Fibroblast of the aortic adventitia (primary cell): ENCODE data around the gene TMTC2. TPM values are rescaled to one million over a fixed set of nuclear protein-coding genes. Genes with fewer than 3 reads are reported as not detected.

Source experiments
- DNase-seq: peaks from one replicate; pipeline ENCODE4 v3.0.0-alpha.2; 2010; ENCODE audit warnings: low read depth
- H3K4me3 ChIP-seq: 2 replicates; pipeline ENCODE4 v1.5.1; 2011; ENCODE audit warnings: low read depth, mild to moderate bottlenecking, control low read depth, low read length, moderate library complexity
- total RNA-seq: library from RNA; depleted of rRNA; stranded (reverse); fragments of >200 nt; gene quantifications from 2 replicates; pipeline ENCODE4 v1.2.3, GENCODE V29; 2012; ENCODE audit warnings: low replicate concordance
- TF ChIP-seq, protein P1 (sequence below): IDR thresholded peaks from 2 replicates; pipeline ENCODE4 v1.5.1; 2011; ENCODE audit warnings: mild to moderate bottlenecking, low read length, control low read depth, inconsistent platforms; ENCODE audit not compliant: insufficient read depth

TMTC2 gene
- total RNA-seq, 1 donor: 21.1 TPM

DNA sequence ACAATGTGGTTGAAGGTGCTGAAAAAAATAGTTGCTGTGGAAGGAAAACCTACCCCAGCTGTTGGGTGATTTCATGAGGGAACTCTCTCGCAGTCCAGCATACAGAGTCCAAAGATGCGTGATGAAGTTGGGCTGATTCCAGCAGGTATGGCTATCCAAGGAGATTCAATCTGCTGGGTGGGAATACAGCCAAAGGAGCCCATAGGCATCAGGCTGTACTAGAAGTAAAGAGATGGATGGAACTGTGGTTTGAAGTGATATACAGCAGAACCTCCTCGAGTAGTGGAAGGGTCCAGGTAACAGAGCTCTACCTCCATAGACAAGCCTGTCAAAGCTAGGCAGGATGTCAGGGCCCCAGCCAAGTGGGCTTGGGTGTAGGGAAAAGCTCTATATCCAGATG, 11.5 kb upstream of the TMTC2 start:
- no peak overlapping the region for H3K4me3 ChIP-seq
- no peak for DNase-seq
- TF ChIP-seq, protein P1, sequence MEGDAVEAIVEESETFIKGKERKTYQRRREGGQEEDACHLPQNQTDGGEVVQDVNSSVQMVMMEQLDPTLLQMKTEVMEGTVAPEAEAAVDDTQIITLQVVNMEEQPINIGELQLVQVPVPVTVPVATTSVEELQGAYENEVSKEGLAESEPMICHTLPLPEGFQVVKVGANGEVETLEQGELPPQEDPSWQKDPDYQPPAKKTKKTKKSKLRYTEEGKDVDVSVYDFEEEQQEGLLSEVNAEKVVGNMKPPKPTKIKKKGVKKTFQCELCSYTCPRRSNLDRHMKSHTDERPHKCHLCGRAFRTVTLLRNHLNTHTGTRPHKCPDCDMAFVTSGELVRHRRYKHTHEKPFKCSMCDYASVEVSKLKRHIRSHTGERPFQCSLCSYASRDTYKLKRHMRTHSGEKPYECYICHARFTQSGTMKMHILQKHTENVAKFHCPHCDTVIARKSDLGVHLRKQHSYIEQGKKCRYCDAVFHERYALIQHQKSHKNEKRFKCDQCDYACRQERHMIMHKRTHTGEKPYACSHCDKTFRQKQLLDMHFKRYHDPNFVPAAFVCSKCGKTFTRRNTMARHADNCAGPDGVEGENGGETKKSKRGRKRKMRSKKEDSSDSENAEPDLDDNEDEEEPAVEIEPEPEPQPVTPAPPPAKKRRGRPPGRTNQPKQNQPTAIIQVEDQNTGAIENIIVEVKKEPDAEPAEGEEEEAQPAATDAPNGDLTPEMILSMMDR: no peak

DNA sequence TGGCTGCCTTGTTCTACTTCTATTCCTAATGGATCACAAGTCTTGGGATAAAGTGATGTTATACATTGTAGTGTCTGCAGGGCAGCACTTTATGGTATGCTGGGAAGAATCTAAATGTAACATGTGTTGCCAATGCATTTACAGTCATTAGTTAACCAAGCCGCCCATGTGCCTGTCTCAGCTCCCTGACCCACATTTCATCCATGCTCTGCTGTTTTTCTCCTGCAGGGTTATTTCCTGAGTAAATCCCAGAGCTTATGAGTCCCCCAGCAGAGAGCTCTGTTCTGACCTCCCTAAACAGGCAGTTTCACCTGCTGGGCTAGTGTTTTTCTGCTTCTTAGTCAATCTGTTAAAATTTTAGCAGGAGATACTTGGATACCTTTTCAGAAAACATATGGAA, 4.4 kb upstream of the TMTC2 start:
- DNase-seq: no peak
- H3K4me3 ChIP-seq: no peak overlapping the region
- TF ChIP-seq, protein P1: no peak

DNA sequence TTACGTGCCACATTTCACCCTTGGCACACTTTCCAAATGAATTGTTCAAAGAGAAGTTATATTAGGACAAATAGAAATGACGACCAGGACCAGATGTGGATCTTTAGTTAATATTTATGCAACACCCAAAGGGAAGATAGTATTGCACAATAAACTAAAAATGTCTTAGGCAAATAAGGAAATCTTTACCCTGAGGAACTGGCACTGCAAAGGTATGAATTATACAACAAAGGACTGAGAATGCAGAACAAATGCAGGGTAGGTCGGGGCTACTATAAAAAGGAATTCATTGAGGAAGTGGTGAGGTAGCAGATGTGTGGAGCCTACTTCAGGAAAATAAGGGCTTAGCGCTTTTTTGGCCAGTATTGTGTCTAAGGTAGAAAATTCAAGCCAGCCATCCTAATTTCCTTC, 3.9 kb upstream of the TMTC2 start:
- no peak overlapping the region for H3K4me3 ChIP-seq
- DNase-seq: peak; percentile 11
- TF ChIP-seq, protein P1: no peak

DNA sequence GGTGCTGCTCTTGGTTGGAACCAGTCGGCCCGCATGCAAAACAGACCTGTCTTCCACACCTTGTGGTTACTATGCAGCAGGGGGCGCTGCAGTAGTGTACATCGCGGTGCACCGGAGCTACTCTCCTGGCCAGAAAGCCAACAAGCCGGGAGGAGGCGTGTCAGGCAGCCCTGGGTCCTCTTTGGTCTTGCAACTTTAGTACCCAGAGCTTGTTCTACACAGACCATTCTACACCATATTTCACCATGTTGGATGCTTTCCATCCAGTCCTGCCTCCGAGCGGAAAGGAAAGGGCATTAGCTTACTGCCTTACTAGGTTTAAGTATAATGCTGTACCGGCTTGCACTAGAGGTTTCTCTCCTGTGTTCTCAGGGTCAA, 927 bp upstream of the TMTC2 start:
- TF ChIP-seq, protein P1: peak; percentile 83

DNA sequence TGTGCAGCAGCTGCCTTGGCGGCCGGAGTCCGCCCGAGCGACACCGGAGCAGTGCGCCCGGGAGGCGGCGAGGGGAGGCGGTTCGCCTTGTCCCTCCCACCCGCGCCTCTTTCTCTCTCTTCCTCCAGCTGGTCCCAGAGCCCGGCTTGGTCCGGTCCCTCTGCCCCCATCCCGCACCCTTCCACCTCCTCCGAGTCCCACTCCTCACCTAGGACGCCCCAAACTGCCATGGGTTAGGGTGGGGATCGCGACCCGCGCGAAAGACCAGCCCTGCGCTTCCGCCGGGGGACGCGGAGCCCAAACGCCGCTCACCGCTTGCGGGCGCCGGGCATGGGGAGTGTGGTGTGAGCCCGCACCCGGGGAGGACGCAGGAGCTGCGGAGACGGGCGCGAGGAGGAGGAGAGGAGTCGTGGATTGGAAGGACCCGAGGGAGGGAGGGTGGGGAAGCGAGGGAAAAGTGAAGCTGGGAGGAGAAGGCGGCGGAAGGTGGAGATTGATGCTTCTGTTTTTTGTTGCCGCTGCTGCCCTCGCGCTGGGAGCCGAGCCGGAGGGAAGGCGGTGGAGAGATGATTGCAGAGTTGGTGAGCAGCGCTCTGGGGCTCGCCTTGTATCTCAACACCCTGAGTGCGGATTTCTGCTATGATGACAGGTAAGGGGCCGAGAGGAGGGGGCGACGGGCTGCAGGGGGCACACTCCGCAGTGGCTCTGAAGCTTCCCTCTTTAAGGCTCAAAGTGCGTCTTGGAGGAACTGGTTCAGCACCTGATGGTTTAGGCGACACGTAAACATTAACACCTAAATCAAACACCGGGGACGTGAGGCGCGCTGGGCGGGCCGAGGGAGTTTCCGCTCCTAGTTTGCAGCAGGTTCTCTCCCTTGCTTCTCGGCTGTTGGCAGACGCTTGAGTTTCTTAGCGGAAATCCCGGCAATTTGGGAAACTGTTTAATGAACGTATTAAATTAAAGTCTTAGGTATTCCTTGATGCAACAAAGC, 610 bp downstream of the TMTC2 start:
- peak; percentile 33 for DNase-seq
- TF ChIP-seq, protein P1: no peak
- H3K4me3 ChIP-seq: peak overlapping the region; percentile 94

More for the DNA sequence above, 927 bp upstream of the TMTC2 start:
- peak; percentile 96 for DNase-seq
- peak overlapping the region; percentile 94 for H3K4me3 ChIP-seq

DNA sequence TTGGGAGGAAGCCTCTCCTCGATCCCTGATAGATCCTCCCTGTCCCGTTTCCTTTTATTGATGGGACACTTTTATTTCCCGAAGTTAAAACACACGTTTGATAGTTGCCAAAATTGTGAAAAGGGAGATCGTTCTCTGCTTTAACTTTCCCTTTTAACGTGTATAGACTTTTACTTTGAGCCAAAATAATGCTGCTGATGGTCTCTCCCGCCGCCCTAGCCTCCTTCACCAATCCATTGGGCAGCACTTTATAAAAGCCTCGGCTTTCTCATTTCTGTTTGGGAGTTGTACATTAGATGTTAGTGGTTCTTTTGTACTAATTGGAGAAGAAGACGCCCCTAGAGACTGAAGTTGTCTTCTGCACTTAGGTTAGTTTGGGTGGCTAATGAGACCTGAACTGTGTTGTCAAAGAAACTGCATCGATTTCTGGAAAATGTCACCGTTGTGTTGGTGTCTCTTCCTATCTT, 1.4 kb downstream of the TMTC2 start:
- peak; percentile 39 for DNase-seq
- TF ChIP-seq, protein P1: no peak
- H3K4me3 ChIP-seq: peak overlapping the region; percentile 94
